ENCODE results near the gene CYP2W1. TPM values are rescaled to one million over a fixed set of nuclear protein-coding genes. Genes with fewer than 3 reads are reported as not detected.

Gene CYP2W1
- total RNA-seq, 1 experiment from 2014 or later = not detected

DNA sequence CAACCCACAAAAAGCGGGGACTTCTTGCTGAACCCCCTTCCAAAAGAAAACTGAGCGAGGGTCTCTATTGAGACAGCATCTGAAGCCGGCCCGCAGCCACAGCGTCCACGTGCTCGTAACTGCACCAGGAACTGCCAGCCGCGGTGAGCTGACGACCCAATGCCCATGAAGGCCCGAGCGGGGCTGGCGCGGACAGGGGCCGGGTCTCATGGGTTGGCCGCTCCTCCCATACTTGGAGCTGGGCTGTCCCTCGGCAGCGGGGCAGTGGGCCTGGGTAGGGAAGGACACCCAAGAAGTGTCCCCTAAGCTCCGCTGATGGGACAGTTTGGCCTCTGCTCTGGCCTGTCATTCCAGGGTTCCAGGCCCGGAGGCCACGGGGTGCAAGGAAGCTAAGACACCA, 22.3 kb downstream of the CYP2W1 start (continued):
- no peak for TF ChIP-seq YY1 (IDR thresholded peaks at IDR 0.05; ENCODE audit: extremely low read depth, insufficient replicate concordance, low read depth, low read length)

GRCh38 chr7:1007901-1008300, 24.9 kb downstream of the CYP2W1 start:
- ChIA-PET RAD21 (ENCODE audit: low non-redundant PET in 1 of 2, low total read pairs in 2 of 2, uncharacterized antibody in 2 of 2, unreplicated experiment in 2 of 2) (no interaction called here), CTCF (no interaction called here), POLR2A (no interaction called here)
- no peak overlapping the region for H3K4me3 ChIP-seq (replicated peaks in 1 of 2; ENCODE audit: low read depth in 1 of 2, low read length in 2 of 2)
- no peaks in the 10 kb centered on the region for H3K4me1 ChIP-seq (ENCODE audit: control insufficient read depth in 1 of 2, insufficient read depth in 2 of 2, low read length in 2 of 2)
- no peak; the same call in 1 of the 2 replicates for ATAC-seq
- intact Hi-C loops (cut with micrococcal nuclease) = no loop called here
- H3K9me2 ChIP-seq (ENCODE audit: insufficient read depth) = no peaks in the 10 kb centered on the region
- H3K9ac ChIP-seq (ENCODE audit: low read length) = no peak overlapping the region
- no peaks in the 10 kb centered on the region for H3K9me3 ChIP-seq (ENCODE audit: control insufficient read depth in 1 of 2, insufficient read depth in 1 of 2, low read depth in 1 of 2, low read length in 2 of 2)
- H3K79me2 ChIP-seq (ENCODE audit: insufficient read depth, low read length) = no peaks in the 10 kb centered on the region
- no peak for DNase-seq (ENCODE audit: low read depth, low spot score)
- no peaks in the 10 kb centered on the region for H3K27me3 ChIP-seq (ENCODE audit: insufficient read depth, low read length)
- H3K4me2 ChIP-seq (ENCODE audit: low read length) = no peak overlapping the region
- H2AFZ ChIP-seq (ENCODE audit: low read depth, low read length, poor library complexity, severe bottlenecking) = no peak overlapping the region
- H4K20me1 ChIP-seq (ENCODE audit: insufficient read depth) = no peaks in the 10 kb centered on the region
- BruUV-seq (replicated peaks) = no TSS peak
- H3K27ac ChIP-seq (ENCODE audit: low read depth, low read length) = no peak overlapping the region
- H3K36me3 ChIP-seq (ENCODE audit: control insufficient read depth in 1 of 2, insufficient read depth in 2 of 2, low read length in 2 of 2) = no peaks in the 10 kb centered on the region
- no peak for TF ChIP-seq RAD21 (IDR thresholded peaks at IDR 0.05; ENCODE audit: low read depth)
- no peak for TF ChIP-seq ZNF274 (IDR thresholded peaks at IDR 0.05; ENCODE audit: low read depth, low read length)
- TF ChIP-seq CEBPB (IDR thresholded peaks at IDR 0.05; ENCODE audit: low read depth) = no peak
- TF ChIP-seq, protein P1, sequence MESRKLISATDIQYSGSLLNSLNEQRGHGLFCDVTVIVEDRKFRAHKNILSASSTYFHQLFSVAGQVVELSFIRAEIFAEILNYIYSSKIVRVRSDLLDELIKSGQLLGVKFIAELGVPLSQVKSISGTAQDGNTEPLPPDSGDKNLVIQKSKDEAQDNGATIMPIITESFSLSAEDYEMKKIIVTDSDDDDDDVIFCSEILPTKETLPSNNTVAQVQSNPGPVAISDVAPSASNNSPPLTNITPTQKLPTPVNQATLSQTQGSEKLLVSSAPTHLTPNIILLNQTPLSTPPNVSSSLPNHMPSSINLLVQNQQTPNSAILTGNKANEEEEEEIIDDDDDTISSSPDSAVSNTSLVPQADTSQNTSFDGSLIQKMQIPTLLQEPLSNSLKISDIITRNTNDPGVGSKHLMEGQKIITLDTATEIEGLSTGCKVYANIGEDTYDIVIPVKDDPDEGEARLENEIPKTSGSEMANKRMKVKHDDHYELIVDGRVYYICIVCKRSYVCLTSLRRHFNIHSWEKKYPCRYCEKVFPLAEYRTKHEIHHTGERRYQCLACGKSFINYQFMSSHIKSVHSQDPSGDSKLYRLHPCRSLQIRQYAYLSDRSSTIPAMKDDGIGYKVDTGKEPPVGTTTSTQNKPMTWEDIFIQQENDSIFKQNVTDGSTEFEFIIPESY (IDR thresholded peaks at IDR 0.05; ENCODE audit: extremely low read depth, insufficient replicate concordance, low read length) = no peak
- TF ChIP-seq YY1 (IDR thresholded peaks at IDR 0.05; ENCODE audit: extremely low read depth, insufficient replicate concordance, low read depth, low read length) = no peak
- no peak for TF ChIP-seq TCF7L2 (IDR thresholded peaks at IDR 0.05; ENCODE audit: borderline replicate concordance, extremely low read depth, insufficient read depth, insufficient read length)
- no peak for TF ChIP-seq EZH2 (IDR thresholded peaks at IDR 0.05)
- no peak for TF ChIP-seq SRF (IDR thresholded peaks at IDR 0.05; ENCODE audit: low read depth)
- TF ChIP-seq EZH2phosphoT487 (IDR thresholded peaks at IDR 0.05; ENCODE audit: borderline replicate concordance) = no peak
- no peak for TF ChIP-seq ATF3 (IDR thresholded peaks at IDR 0.05)
- TF ChIP-seq ZFX (IDR thresholded peaks at IDR 0.05) = no peak
- no peak for TF ChIP-seq POLR2AphosphoS5 (IDR thresholded peaks at IDR 0.05; ENCODE audit: low read depth, low read length)
- TF ChIP-seq SIN3A (IDR thresholded peaks at IDR 0.05; ENCODE audit: low read depth) = no peak
- TF ChIP-seq CBX3 (IDR thresholded peaks at IDR 0.05; ENCODE audit: low read depth) = no peak
- no peak for TF ChIP-seq ELF1 (IDR thresholded peaks at IDR 0.05; ENCODE audit: borderline replicate concordance, low read depth)
- TF ChIP-seq POLR2A (IDR thresholded peaks at IDR 0.05; ENCODE audit: borderline replicate concordance, extremely low read depth, insufficient read depth, insufficient read length) = no peak
- TF ChIP-seq, protein P2, sequence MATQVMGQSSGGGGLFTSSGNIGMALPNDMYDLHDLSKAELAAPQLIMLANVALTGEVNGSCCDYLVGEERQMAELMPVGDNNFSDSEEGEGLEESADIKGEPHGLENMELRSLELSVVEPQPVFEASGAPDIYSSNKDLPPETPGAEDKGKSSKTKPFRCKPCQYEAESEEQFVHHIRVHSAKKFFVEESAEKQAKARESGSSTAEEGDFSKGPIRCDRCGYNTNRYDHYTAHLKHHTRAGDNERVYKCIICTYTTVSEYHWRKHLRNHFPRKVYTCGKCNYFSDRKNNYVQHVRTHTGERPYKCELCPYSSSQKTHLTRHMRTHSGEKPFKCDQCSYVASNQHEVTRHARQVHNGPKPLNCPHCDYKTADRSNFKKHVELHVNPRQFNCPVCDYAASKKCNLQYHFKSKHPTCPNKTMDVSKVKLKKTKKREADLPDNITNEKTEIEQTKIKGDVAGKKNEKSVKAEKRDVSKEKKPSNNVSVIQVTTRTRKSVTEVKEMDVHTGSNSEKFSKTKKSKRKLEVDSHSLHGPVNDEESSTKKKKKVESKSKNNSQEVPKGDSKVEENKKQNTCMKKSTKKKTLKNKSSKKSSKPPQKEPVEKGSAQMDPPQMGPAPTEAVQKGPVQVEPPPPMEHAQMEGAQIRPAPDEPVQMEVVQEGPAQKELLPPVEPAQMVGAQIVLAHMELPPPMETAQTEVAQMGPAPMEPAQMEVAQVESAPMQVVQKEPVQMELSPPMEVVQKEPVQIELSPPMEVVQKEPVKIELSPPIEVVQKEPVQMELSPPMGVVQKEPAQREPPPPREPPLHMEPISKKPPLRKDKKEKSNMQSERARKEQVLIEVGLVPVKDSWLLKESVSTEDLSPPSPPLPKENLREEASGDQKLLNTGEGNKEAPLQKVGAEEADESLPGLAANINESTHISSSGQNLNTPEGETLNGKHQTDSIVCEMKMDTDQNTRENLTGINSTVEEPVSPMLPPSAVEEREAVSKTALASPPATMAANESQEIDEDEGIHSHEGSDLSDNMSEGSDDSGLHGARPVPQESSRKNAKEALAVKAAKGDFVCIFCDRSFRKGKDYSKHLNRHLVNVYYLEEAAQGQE (IDR thresholded peaks at IDR 0.05; ENCODE audit: low read depth) = no peak
- TF ChIP-seq, protein P3, sequence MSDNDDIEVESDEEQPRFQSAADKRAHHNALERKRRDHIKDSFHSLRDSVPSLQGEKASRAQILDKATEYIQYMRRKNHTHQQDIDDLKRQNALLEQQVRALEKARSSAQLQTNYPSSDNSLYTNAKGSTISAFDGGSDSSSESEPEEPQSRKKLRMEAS (IDR thresholded peaks at IDR 0.05) = no peak
- TF ChIP-seq, protein P4, sequence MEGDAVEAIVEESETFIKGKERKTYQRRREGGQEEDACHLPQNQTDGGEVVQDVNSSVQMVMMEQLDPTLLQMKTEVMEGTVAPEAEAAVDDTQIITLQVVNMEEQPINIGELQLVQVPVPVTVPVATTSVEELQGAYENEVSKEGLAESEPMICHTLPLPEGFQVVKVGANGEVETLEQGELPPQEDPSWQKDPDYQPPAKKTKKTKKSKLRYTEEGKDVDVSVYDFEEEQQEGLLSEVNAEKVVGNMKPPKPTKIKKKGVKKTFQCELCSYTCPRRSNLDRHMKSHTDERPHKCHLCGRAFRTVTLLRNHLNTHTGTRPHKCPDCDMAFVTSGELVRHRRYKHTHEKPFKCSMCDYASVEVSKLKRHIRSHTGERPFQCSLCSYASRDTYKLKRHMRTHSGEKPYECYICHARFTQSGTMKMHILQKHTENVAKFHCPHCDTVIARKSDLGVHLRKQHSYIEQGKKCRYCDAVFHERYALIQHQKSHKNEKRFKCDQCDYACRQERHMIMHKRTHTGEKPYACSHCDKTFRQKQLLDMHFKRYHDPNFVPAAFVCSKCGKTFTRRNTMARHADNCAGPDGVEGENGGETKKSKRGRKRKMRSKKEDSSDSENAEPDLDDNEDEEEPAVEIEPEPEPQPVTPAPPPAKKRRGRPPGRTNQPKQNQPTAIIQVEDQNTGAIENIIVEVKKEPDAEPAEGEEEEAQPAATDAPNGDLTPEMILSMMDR (IDR thresholded peaks at IDR 0.05 in 2 of 3, conservative IDR thresholded peaks at IDR 0.05 in 1 of 3; ENCODE audit: borderline replicate concordance in 1 of 3, insufficient read depth in 1 of 3, low read depth in 2 of 3, low read length in 2 of 3) = no peak
